Neural progenitor cell (in vitro differentiated cells): ENCODE measurements around the gene ARSA. TPM values are rescaled to one million over a fixed set of nuclear protein-coding genes. Genes with fewer than 3 reads are reported as not detected.

Experiments
- DNase-seq: peaks from one replicate; pipeline ENCODE4 v3.0.0-alpha.2; 2016; ENCODE audit warnings: low spot score
- H2AFZ ChIP-seq: fragments of 200-600 bp; sonication (generic); replicated peaks from 2 replicates; pipeline ENCODE4 v1.6.1; 2016; ENCODE audit warnings: antibody characterized with exemption
- H3F3A ChIP-seq: fragments of 200-600 bp; sonication (generic); 2 replicates; pipeline ENCODE4 v1.6.1; 2016; ENCODE audit warnings: antibody characterized with exemption, low read depth
- H3K27ac ChIP-seq: fragments of 200-600 bp; sonication (generic); 2 replicates; pipeline ENCODE4 v1.5.1; 2016; ENCODE audit warnings: mild to moderate bottlenecking
- H3K27me3 ChIP-seq: fragments of 200-600 bp; sonication (generic); 2 replicates; pipeline ENCODE4 v1.6.1; 2016; ENCODE audit warnings: mild to moderate bottlenecking, moderate library complexity
- H3K36me3 ChIP-seq: fragments of 200-600 bp; sonication (generic); 2 replicates; pipeline ENCODE4 v1.5.1; 2016
- H3K4me1 ChIP-seq: fragments of 200-600 bp; sonication (generic); 2 replicates; pipeline ENCODE4 v1.6.1; 2016; ENCODE audit warnings: mixed run types
- H3K4me2 ChIP-seq: fragments of 200-600 bp; sonication (generic); 2 replicates; pipeline ENCODE4 v1.6.1; 2016
- H3K4me3 ChIP-seq: fragments of 200-600 bp; sonication (generic); 2 replicates; pipeline ENCODE4 v1.5.1; 2016
- H3K79me2 ChIP-seq: fragments of 200-600 bp; sonication (generic); 2 replicates; pipeline ENCODE4 v1.6.1; 2016; ENCODE audit warnings: low read depth
- H3K9ac ChIP-seq: fragments of 200-600 bp; sonication (generic); 2 replicates; pipeline ENCODE4 v1.6.1; 2016
- H3K9me3 ChIP-seq: fragments of 200-600 bp; sonication (generic); 2 replicates; pipeline ENCODE4 v1.5.1; 2016; ENCODE audit warnings: low read depth
- H4K20me1 ChIP-seq: fragments of 200-600 bp; sonication (generic); 2 replicates; pipeline ENCODE4 v1.6.1; 2016; ENCODE audit warnings: low read depth
- H3K27ac Mint-ChIP-seq: 3 replicates; pipeline ENCODE4 v1.8.0; 2021; ENCODE audit warnings: mixed read lengths
- H3K27me3 Mint-ChIP-seq: 2 replicates; pipeline ENCODE4 v1.8.0; 2022; ENCODE audit warnings: low read depth, mild to moderate bottlenecking, inconsistent platforms, moderate library complexity, mixed read lengths; ENCODE audit not compliant: insufficient read depth
- H3K36me3 Mint-ChIP-seq: 3 replicates; pipeline ENCODE4 v1.8.0; 2021; ENCODE audit warnings: mixed read lengths
- H3K4me1 Mint-ChIP-seq: 3 replicates; pipeline ENCODE4 v1.8.0; 2021; ENCODE audit warnings: mixed read lengths
- H3K4me3 Mint-ChIP-seq: 3 replicates; pipeline ENCODE4 v1.8.0; 2021; ENCODE audit warnings: mild to moderate bottlenecking, moderate library complexity, mixed read lengths
- H3K9me3 Mint-ChIP-seq: 3 replicates; pipeline ENCODE4 v1.8.0; 2020; ENCODE audit warnings: mixed read lengths
- CTCF ChIP-seq: fragments of 200-600 bp; sonication (generic); IDR thresholded peaks from 2 replicates; pipeline ENCODE4 v1.5.1; 2017; ENCODE audit warnings: antibody characterized with exemption, mild to moderate bottlenecking
- EZH2 ChIP-seq: fragments of 200-600 bp; sonication (generic); IDR thresholded peaks from 2 replicates; pipeline ENCODE4 v1.6.1; 2017; ENCODE audit warnings: antibody characterized with exemption, mild to moderate bottlenecking, moderate library complexity
- EZH2phosphoT487 ChIP-seq: fragments of 200-600 bp; sonication (generic); IDR thresholded peaks from 2 replicates; pipeline ENCODE4 v1.6.1; 2017; ENCODE audit warnings: antibody characterized with exemption
- total RNA-seq: library from RNA; depleted of rRNA; stranded (reverse); fragments of >200 nt; gene quantifications from 2 replicates; pipeline ENCODE4 v1.2.3, GENCODE V29; 2015; ENCODE audit warnings: low replicate concordance

ARSA gene
- total RNA-seq, 1 donor from 2014 or later, result 4.2 TPM

- H3K36me3 ChIP-seq, result no peaks in the 10 kb centered on the region
- H3K9me3 ChIP-seq, result no peaks in the 10 kb centered on the region
- H3K27me3 Mint-ChIP-seq, result peaks cover 26% of the 10 kb centered on the region
- peaks cover 6% of the 10 kb centered on the region for H3K4me1 ChIP-seq
- peak overlapping the region; percentile 80 for H3K4me3 ChIP-seq
- H3K4me3 Mint-ChIP-seq, result peak overlapping the region; percentile 89
- no peak overlapping the region for H3K9ac ChIP-seq
- peak; percentile 1 for DNase-seq
- H4K20me1 ChIP-seq, result peaks cover 10% of the 10 kb centered on the region
- H3K79me2 ChIP-seq, result no peaks in the 10 kb centered on the region
- TF ChIP-seq EZH2 (no peak), EZH2phosphoT487 (no peak), CTCF (no peak)
- peaks cover 33% of the 10 kb centered on the region for H3K4me1 Mint-ChIP-seq
- peaks cover 32% of the 10 kb centered on the region for H3K27me3 ChIP-seq
- H3F3A ChIP-seq, result peaks cover 17% of the 10 kb centered on the region
- H3K4me2 ChIP-seq, result peak overlapping the region; percentile 96
- H2AFZ ChIP-seq, result no peak overlapping the region
- peaks cover 2% of the 10 kb centered on the region for H3K9me3 Mint-ChIP-seq
- H3K27ac Mint-ChIP-seq, result peak overlapping the region; percentile 27
- peaks cover 20% of the 10 kb centered on the region for H3K36me3 Mint-ChIP-seq
- no peak overlapping the region for H3K27ac ChIP-seq
Measured at GRCh38 chr22:50675553-50676179, 47.7 kb upstream of the ARSA start.

- Mint-ChIP-seq H3K27me3 (peaks cover 29% of the 10 kb centered on the region), H3K36me3 (peaks cover 20% of the 10 kb centered on the region), H3K4me1 (peaks cover 37% of the 10 kb centered on the region), H3K27ac (peak overlapping the region; percentile 27), H3K4me3 (peak overlapping the region; percentile 89), H3K9me3 (peaks cover 2% of the 10 kb centered on the region)
- Histone ChIP-seq H3K9ac (no peak overlapping the region), H3K27ac (no peak overlapping the region), H3K27me3 (peaks cover 32% of the 10 kb centered on the region), H3F3A (peaks cover 17% of the 10 kb centered on the region), H3K36me3 (no peaks in the 10 kb centered on the region), H4K20me1 (peaks cover 10% of the 10 kb centered on the region), H2AFZ (peak overlapping the region; percentile 94), H3K9me3 (no peaks in the 10 kb centered on the region), H3K4me3 (peak overlapping the region; percentile 80), H3K79me2 (no peaks in the 10 kb centered on the region), H3K4me1 (peaks cover 6% of the 10 kb centered on the region), H3K4me2 (peak overlapping the region; percentile 96)
- peak; percentile 86 for DNase-seq
- TF ChIP-seq CTCF, result no peak
- TF ChIP-seq EZH2, result no peak
- no peak for TF ChIP-seq EZH2phosphoT487
Measured at GRCh38 chr22:50674606-50675552, 46.9 kb upstream of the ARSA start.

DNA sequence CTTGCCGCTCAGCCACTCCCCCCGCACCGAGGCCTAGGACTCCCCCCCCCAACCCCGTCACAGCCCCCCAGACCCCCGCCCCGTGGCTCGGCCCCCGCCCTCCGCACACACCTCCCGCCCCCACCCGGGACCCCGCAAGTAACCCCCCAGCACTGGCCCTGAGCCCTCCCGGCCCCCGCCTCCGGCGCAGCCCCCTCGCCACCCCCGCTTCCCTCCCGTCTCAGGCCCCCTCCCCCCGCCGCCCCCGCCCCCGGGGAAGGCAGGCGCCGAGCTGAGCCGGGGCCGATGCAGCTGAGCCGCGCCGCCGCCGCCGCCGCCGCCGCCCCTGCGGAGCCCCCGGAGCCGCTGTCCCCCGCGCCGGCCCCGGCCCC, 46.2 kb upstream of the ARSA start:
- Histone ChIP-seq H3K4me2 (peak overlapping the region; percentile 97), H4K20me1 (peaks cover 10% of the 10 kb centered on the region), H3K4me1 (peaks cover 6% of the 10 kb centered on the region), H3F3A (peaks cover 17% of the 10 kb centered on the region), H3K9ac (no peak overlapping the region), H3K4me3 (peak overlapping the region; percentile 85), H3K27ac (no peak overlapping the region), H3K36me3 (no peaks in the 10 kb centered on the region), H3K79me2 (no peaks in the 10 kb centered on the region), H2AFZ (no peak overlapping the region), H3K27me3 (peaks cover 32% of the 10 kb centered on the region), H3K9me3 (no peaks in the 10 kb centered on the region)
- TF ChIP-seq EZH2phosphoT487, result no peak
- no peak for TF ChIP-seq EZH2
- no peak for TF ChIP-seq CTCF
- Mint-ChIP-seq H3K27ac (no peak overlapping the region), H3K4me3 (peak overlapping the region; percentile 78), H3K36me3 (peaks cover 16% of the 10 kb centered on the region), H3K9me3 (peaks cover 2% of the 10 kb centered on the region), H3K27me3 (peaks cover 29% of the 10 kb centered on the region), H3K4me1 (peaks cover 37% of the 10 kb centered on the region)
- peak; percentile 66 for DNase-seq
